Measurements from ENCODE around the gene PCDHA4. TPM values are rescaled to one million over a fixed set of nuclear protein-coding genes. Genes with fewer than 3 reads are reported as not detected.
"Not testable (repeated sequence)": the region's sequence is repeated elsewhere in the genome, so short reads cannot be mapped to it uniquely, and the experiment has no call there.

The PCDHA4 gene
- total RNA-seq, 2 experiments from 2014 or later = not detected

- ChIA-PET POLR2A (no interaction called here), CTCF (interaction anchor here (1.0 to 1.3 kb wide), 3 partner anchors 9 to 13 kb away, joined by 3 to 5 read pairs (median 5); partner anchors contain the start of genes PCDHA1 and PCDHA4)
- ATAC-seq (no peak), DNase-seq (no peak)
- no peaks in the 10 kb centered on the region for H3K4me1 Mint-ChIP-seq (ENCODE audit: low read depth)
- H3K36me3 Mint-ChIP-seq (ENCODE audit: low read depth) = peaks cover 7% of the 10 kb centered on the region
- TF ChIP-seq, protein P1, sequence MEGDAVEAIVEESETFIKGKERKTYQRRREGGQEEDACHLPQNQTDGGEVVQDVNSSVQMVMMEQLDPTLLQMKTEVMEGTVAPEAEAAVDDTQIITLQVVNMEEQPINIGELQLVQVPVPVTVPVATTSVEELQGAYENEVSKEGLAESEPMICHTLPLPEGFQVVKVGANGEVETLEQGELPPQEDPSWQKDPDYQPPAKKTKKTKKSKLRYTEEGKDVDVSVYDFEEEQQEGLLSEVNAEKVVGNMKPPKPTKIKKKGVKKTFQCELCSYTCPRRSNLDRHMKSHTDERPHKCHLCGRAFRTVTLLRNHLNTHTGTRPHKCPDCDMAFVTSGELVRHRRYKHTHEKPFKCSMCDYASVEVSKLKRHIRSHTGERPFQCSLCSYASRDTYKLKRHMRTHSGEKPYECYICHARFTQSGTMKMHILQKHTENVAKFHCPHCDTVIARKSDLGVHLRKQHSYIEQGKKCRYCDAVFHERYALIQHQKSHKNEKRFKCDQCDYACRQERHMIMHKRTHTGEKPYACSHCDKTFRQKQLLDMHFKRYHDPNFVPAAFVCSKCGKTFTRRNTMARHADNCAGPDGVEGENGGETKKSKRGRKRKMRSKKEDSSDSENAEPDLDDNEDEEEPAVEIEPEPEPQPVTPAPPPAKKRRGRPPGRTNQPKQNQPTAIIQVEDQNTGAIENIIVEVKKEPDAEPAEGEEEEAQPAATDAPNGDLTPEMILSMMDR (IDR thresholded peaks at IDR 0.05) = no peak
- no peak overlapping the region for H3K27ac Mint-ChIP-seq
- peaks cover 20% of the 10 kb centered on the region for H3K27me3 Mint-ChIP-seq
- intact Hi-C loops (cut with micrococcal nuclease) = no loop called here
- peaks cover 22% of the 10 kb centered on the region for H3K9me3 Mint-ChIP-seq
- no peak overlapping the region for H3K4me3 Mint-ChIP-seq
Measured at GRCh38 chr5:140795259-140795641, 11.6 kb upstream of the PCDHA4 start.

- Mint-ChIP-seq H3K9me3 (peaks cover 23% of the 10 kb centered on the region), H3K27me3 (peaks cover 19% of the 10 kb centered on the region)
- CTCF ChIA-PET = interaction anchor here (1.3 kb wide), 1 partner anchor 24 kb away, joined by 3 read pairs; no protein-coding TSS in a partner anchor
- H3K36me3 Mint-ChIP-seq (ENCODE audit: low read depth); H3K4me3 Mint-ChIP-seq; ATAC-seq; H3K27ac Mint-ChIP-seq; POLR2A ChIA-PET; H3K4me1 Mint-ChIP-seq (ENCODE audit: low read depth); DNase-seq; intact Hi-C loops (cut with micrococcal nuclease): not testable (repeated sequence)
Measured at GRCh38 chr5:140796072-140796717, 10.7 kb upstream of the PCDHA4 start.

DNA sequence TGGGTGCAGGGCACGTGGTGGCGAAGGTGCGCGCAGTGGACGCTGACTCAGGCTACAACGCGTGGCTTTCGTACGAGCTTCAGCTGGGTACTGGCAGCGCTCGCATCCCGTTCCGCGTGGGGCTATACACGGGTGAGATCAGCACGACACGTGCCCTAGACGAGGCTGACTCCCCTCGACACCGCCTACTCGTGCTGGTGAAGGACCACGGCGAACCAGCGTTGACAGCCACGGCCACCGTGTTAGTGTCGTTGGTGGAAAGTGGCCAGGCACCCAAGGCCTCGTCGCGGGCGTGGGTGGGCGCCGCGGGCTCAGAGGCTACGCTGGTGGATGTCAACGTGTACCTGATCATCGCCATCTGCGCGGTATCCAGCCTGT lies 10.2 kb upstream of the PCDHA4 start:
- peaks cover 9% of the 10 kb centered on the region for H3K36me3 Mint-ChIP-seq (ENCODE audit: low read depth)
- TF ChIP-seq, protein P1 (IDR thresholded peaks at IDR 0.05) = no peak
- H3K9me3 Mint-ChIP-seq = peaks cover 28% of the 10 kb centered on the region
- intact Hi-C loops (cut with micrococcal nuclease) = no loop called here
- no peak overlapping the region for H3K27ac Mint-ChIP-seq
- ATAC-seq (no peak), DNase-seq (no peak)
- ChIA-PET CTCF (interaction anchor here (1.3 kb wide), 1 partner anchor 23 kb away, joined by 3 read pairs; no protein-coding TSS in a partner anchor), POLR2A (no interaction called here)
- no peaks in the 10 kb centered on the region for H3K4me1 Mint-ChIP-seq (ENCODE audit: low read depth)
- no peak overlapping the region for H3K4me3 Mint-ChIP-seq
- H3K27me3 Mint-ChIP-seq = peaks cover 22% of the 10 kb centered on the region

- intact Hi-C loops (cut with micrococcal nuclease) = no loop called here
- DNase-seq (peak; percentile 9), ATAC-seq (no peak)
- Mint-ChIP-seq H3K4me3 (no peak within 1 kb of the TSS), H3K4me1 (ENCODE audit: low read depth) (no peaks in the 10 kb centered on the region), H3K27ac (no peak within 1 kb of the TSS), H3K36me3 (ENCODE audit: low read depth) (peaks cover 6% of the 10 kb centered on the region), H3K9me3 (peaks cover 21% of the 10 kb centered on the region), H3K27me3 (peaks cover 23% of the 10 kb centered on the region)
- TF ChIP-seq, protein P1 (IDR thresholded peaks at IDR 0.05) = no peak
- ChIA-PET POLR2A (no interaction called here), CTCF (interaction anchor here (1.1 to 1.2 kb wide), 2 partner anchors 8 to 15 kb away, joined by 3 read pairs; partner anchors contain the start of gene PCDHA1)
Measured at GRCh38 chr5:140800816-140801493, 5.9 kb upstream of the PCDHA4 start, which contains the start of gene PCDHA3. TSS of gene PCDHA3 (plus strand) at chr5:140801057.

DNA sequence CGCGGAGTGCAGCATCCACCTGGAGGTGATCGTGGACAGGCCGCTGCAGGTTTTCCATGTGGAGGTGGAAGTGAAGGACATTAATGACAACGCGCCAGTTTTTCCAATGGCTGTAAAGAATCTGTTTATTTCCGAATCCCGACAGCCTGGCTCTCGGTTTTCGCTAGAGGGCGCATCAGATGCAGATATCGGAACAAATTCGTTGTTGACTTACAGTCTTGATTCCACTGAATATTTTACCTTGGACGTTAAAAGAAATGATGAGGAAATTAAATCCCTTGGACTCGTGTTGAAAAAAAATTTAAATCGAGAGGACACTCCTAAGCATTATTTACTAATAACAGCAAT lies 5.4 kb upstream of the PCDHA4 start:
- ATAC-seq = no peak
- Mint-ChIP-seq H3K4me3 (no peak overlapping the region), H3K9me3 (peaks cover 21% of the 10 kb centered on the region), H3K36me3 (ENCODE audit: low read depth) (peaks cover 6% of the 10 kb centered on the region), H3K27me3 (peaks cover 25% of the 10 kb centered on the region), H3K27ac (no peak overlapping the region), H3K4me1 (ENCODE audit: low read depth) (no peaks in the 10 kb centered on the region)
- TF ChIP-seq, protein P1 (IDR thresholded peaks at IDR 0.05) = no peak
- intact Hi-C loops (cut with micrococcal nuclease) = no loop called here
- ChIA-PET CTCF (interaction anchor here (1.1 to 1.2 kb wide), 2 partner anchors 8 to 15 kb away, joined by 3 read pairs; partner anchors contain the start of gene PCDHA1), POLR2A (no interaction called here)
- DNase-seq = no peak

GRCh38 chr5:140802381-140802780 lies 4.5 kb upstream of the PCDHA4 start:
- POLR2A ChIA-PET; H3K36me3 Mint-ChIP-seq (ENCODE audit: low read depth); H3K27ac Mint-ChIP-seq; H3K4me1 Mint-ChIP-seq (ENCODE audit: low read depth); intact Hi-C loops (cut with micrococcal nuclease); DNase-seq; ATAC-seq; H3K4me3 Mint-ChIP-seq: not testable (repeated sequence)
- peaks cover 25% of the 10 kb centered on the region for H3K9me3 Mint-ChIP-seq
- H3K27me3 Mint-ChIP-seq = peaks cover 30% of the 10 kb centered on the region
- CTCF ChIA-PET = interaction anchor here (1.1 kb wide), 1 partner anchor 16 kb away, joined by 3 read pairs; the partner anchor contains the start of gene PCDHA1
